HepG2 (cell line): ENCODE data around the gene ZNF567.

ENCODE experiments used
- CBX2 ChIP-seq, 2 experiments: fragments of 200-600 bp in 1 of 2; sonication (generic); formaldehyde crosslinking in 1 of 2; IDR thresholded peaks; 2 replicates each; pipeline versions ENCODE4 v1.7.0 to v1.8.1; 2018 to 2022; ENCODE audit warnings: low read depth in 2 of 2, low read length in 1 of 2, mild to moderate bottlenecking in 1 of 2, missing genetic modification reagents in 1 of 2
- GABPA ChIP-seq, 2 experiments: IDR thresholded peaks; 2 replicates each; pipeline ENCODE4 v1.6.1; 2011 to 2016; ENCODE audit warnings: low read depth in 2 of 2, low read length in 1 of 2, missing biosample characterization in 1 of 2, missing genetic modification characterization in 1 of 2
- MED1 ChIP-seq: sonication (generic); formaldehyde crosslinking; IDR thresholded peaks from 2 replicates; pipeline ENCODE4 v1.4.0; 2020; ENCODE audit warnings: missing genetic modification reagents
- ZNF431 ChIP-seq: sonication (generic); formaldehyde crosslinking; IDR thresholded peaks from 2 replicates; pipeline ENCODE4 v1.9.0; 2022; ENCODE audit warnings: missing genetic modification reagents, low read depth, mild to moderate bottlenecking, borderline replicate concordance
- TF ChIP-seq, protein P1 (sequence below): sonication (generic); formaldehyde crosslinking; IDR thresholded peaks from 2 replicates; pipeline ENCODE4 v1.4.0; 2020; ENCODE audit warnings: missing genetic modification reagents, borderline replicate concordance

DNA sequence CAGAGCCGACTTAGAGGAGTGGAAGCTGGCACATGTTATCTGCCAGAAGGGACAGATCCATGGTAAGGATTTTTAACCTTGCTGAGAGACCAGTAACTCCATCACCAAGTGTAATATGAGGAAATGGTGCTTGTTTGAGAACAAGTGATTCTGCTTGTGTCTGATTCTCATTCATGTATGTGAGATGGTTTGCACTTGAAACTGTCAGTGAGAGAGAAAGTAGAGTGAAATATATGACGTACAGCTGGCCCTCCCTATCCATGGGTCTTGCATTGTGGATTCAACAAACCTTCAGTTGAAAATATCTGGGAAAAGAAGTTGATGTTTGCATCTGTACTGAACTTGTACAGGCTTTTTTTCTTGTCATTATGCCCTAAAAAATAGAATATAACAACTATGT is 18.8 kb upstream of the ZNF567 start:
- TF ChIP-seq MED1 = no peak
- no peak for TF ChIP-seq GABPA (IDR thresholded peaks at IDR 0.05; ENCODE audit: low read depth, low read length)
- TF ChIP-seq GABPA (CRISPR knock-in tag; IDR thresholded peaks at IDR 0.05; ENCODE audit: low read depth) = no peak
- TF ChIP-seq, protein P1, sequence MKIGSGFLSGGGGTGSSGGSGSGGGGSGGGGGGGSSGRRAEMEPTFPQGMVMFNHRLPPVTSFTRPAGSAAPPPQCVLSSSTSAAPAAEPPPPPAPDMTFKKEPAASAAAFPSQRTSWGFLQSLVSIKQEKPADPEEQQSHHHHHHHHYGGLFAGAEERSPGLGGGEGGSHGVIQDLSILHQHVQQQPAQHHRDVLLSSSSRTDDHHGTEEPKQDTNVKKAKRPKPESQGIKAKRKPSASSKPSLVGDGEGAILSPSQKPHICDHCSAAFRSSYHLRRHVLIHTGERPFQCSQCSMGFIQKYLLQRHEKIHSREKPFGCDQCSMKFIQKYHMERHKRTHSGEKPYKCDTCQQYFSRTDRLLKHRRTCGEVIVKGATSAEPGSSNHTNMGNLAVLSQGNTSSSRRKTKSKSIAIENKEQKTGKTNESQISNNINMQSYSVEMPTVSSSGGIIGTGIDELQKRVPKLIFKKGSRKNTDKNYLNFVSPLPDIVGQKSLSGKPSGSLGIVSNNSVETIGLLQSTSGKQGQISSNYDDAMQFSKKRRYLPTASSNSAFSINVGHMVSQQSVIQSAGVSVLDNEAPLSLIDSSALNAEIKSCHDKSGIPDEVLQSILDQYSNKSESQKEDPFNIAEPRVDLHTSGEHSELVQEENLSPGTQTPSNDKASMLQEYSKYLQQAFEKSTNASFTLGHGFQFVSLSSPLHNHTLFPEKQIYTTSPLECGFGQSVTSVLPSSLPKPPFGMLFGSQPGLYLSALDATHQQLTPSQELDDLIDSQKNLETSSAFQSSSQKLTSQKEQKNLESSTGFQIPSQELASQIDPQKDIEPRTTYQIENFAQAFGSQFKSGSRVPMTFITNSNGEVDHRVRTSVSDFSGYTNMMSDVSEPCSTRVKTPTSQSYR (CRISPR knock-in tag) = no peak
- TF ChIP-seq CBX2 (IDR thresholded peaks at IDR 0.05; ENCODE audit: low read depth, low read length) = no peak
- no peak for TF ChIP-seq CBX2 (CRISPR knock-in tag; IDR thresholded peaks at IDR 0.05; ENCODE audit: low read depth)
- TF ChIP-seq ZNF431 (CRISPR knock-in tag) = no peak
